NCI-H526 (cell line): Measurements from ENCODE around the gene OR2T5.
"Not testable (repeated sequence)": the region's sequence is repeated elsewhere in the genome, so short reads cannot be mapped to it uniquely, and the experiment has no call there.

Source experiments
- DNase-seq, 2 experiments: peaks; one replicate each; lab custom pipeline; 2025; lab: John Stamatoyannopoulos, UW

OR2T5 gene, protein sequence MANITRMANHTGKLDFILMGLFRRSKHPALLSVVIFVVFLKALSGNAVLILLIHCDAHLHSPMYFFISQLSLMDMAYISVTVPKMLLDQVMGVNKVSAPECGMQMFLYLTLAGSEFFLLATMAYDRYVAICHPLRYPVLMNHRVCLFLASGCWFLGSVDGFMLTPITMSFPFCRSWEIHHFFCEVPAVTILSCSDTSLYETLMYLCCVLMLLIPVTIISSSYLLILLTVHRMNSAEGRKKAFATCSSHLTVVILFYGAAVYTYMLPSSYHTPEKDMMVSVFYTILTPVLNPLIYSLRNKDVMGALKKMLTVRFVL

DNA sequence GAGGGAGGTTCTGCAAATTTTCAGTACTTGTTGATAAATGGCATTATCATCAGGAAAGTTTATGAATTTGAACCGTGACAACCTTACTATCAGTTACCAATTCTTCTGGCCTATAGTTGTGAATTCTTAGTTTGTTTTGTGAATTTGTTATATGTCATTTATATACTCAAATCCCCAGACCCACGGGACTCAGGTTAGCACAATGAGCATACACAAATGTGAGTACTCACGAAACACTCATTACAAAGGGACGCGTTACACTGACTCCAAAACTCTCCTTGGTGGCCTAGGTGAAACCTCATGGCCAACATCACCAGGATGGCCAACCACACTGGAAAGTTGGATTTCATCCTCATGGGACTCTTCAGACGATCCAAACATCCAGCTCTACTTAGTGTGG, at the start of gene OR2T5:
Gene OR2T5 (plus strand): TSS at position 301 of the 400 bp plus-strand sequence. CDS start 0 bp downstream, at position 301.
- not testable (repeated sequence) for DNase-seq

DNA sequence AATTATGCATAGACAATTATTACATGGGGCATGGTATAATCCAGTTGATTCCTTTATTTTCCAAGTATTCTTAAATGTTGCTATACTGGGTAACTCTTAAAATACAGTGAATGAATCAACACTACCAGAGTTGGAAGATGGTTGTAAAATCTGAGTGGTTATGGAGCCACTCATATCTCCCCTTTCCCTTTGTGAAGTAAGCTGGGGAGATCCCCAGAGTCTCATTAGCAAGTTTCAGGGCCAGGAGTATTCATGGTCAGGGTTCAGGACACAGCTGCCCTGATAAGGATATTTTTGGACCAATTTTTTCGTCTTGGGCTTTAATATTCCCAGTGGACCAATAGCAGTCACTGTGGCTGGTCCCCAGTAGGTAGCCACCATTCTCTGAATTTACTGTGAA, 49.7 kb upstream of the OR2T5 start:
- DNase-seq, result not testable (repeated sequence)

DNA sequence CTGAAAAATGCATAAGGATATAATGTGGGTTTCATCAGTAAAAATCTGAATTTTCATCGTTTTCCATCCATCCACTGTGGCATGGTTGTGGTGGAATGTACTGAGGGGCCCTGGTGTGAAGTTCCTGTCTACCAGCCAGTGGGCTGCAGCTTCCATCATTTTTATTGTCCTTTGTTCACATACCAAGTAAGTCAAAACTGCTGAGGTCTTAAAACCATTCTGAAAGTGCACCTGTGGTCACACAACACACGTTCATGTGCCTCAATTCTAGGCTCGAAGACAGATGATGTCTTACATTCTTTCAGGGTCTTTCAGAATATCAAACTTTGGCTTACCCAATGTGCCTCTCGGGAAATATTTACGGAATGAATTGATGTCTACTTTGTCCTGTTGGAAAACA, 49.1 kb upstream of the OR2T5 start:
- DNase-seq, result not testable (repeated sequence)

DNA sequence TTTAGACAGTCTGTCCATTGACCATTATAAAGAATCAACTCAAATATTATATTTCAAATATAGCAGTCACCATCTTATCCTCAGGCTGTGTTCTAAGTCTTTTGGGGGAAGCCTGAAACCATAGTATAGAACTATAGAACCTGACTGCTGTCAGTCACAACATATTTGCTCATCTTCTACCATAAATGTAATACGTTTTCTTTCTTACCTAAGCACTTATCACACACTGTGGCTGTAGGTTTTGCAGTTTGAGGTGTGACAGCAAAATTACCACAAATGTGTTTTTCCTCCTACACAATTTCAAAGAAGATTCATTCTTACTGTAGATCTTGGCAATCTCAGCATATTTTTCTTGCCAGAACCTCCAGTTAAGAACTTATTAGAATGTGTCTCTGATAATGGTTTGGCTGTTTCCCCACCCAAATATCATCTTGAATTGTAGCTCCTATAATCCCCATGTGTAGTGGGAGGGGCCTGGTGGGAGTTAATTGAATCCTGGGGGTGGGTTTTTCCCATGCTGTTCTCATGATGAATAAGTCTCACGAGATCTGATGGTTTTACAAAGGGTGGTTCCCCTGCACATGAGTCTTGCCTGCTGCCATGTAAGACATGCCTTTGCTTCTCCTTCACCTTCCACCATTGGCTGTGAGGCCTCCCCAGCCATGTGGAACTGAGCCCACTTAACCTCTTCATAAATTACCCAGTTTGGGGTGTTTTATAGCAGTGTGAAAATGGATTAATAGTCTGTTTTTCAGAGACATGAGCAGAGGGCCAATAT, 45.7 kb upstream of the OR2T5 start:
- not testable (repeated sequence) for DNase-seq

DNA sequence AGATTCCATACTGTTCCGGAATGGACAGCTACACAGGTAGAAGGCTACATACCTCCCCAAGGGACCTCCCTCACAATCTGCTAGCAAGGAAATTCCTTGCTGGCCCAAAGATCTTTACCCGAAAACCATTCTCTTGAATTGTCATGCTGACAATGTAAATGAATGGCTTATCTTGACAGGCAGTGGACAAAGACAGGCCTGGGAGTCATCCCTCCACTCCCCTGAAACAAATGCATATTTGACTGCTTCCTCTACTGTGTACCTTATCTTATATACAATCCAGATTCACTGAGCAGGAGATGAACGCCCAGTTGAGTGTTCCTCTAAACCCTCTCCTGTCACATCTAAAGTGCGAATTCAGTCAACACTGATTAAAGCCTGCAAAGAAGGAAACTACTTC, 43.8 kb upstream of the OR2T5 start:
- not testable (repeated sequence) for DNase-seq

DNA sequence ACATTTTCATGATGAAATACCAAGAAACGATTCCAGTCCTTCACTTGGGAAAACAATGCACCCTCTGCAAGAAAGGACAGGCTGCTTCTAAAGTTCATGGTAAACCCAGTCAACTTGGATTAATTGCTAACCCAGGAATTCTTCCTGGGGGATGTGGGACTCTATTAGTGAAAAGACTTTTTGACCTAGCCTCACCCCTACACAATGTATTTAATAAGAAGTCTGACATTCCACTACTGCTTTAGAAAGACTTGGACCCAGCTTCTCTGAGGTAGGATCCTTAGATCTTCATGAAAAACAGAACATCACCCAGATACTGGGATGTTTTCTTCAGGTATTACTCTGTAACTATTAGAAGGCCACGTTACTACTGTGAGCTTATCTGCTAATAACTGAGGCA, 43.0 kb upstream of the OR2T5 start, which contains the start of gene OR2T2:
Gene OR2T2 (plus strand): TSS at position 239 of the 400 bp plus-strand sequence. CDS start 7,161 bp downstream, outside the sequence.
- DNase-seq, result not testable (repeated sequence)

DNA sequence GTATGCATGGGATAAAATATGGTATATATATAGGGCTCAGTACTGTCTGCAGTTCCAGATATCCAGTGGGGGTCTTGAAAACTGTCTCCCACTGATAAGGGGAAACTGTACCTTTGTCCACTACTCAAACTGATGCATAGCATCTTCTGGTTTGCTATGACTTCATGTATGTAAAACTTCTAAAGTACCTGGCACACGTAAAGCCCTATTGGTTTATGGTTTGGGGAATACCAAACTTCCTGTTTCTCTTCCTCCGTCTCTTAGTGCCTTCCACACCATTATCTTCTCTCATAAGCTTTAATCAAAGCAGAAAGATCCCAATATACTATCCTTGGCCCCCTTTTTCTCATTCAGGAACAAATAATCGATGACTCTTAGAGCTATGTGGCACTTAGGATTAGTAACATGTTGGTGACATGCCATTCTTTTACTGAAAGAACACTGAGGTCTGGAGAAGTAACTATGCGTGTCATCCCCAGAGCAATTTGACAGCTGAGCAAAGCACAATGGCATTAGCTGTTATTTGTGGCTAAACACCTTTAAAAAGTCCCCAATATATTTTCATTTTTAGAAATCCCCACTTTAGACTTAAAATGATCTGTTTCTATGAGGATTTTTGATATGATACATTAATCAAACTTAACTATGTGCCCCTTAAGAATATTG, 39.8 kb upstream of the OR2T5 start:
- not testable (repeated sequence) for DNase-seq

DNA sequence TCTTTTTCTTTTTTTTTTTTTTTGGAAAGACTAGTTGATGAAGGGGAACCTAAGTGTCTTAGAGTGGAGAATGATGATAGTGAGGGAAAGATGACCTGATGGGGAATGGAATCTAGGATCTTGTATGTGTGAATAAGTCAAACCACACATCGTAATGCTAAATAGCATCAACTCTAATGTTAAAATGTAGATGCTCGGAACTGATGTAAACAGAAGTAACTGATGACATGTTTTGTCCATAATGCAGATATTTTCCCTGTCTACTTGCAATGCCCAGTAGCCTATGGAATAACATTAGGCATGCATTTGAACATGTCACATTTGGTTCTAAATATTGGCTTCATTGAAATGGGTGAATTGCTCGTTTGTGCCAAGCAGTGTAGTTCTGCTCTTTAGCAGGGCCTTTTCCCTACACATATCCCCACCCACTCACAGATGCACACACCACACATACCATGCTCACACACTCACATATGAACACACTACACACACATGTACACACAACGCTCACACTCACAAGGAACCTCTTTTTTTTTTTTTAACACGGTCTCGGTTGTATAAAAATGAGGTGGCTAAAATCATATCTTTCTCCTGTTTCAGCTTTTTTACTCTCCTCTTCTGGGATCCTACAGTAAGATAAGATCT, 38.4 kb upstream of the OR2T5 start:
- DNase-seq, result not testable (repeated sequence)

DNA sequence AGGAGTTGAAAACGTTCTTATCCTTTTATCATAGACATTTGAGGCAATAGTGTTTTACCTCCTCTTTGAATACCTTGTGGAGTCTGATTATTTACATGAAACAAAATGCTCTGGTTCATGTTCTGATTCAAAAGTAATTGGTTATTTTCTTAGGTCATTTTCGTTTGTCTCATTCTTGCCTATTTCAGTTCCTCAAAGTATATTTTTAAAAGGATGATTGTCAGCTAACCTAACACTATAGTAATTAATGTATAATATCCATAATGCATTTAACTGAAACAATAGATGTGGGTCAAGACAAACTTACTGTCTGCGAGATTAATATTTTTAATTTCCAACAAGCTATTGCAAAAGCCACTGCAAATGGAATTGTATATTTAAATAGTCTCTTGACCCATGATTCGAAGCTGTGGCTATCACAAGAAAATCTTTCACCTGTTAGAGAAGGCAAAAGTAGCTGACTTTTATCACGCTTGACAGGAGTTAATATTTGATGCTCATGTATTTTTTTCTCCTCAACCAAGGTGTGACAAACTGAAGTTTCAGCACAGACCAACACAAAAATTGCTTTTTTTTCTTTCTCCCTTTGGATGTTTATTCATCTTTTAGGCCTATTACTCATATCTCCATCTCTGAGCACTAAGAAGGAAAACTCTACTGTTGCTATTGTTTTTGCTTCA, 37.8 kb upstream of the OR2T5 start:
- not testable (repeated sequence) for DNase-seq

DNA sequence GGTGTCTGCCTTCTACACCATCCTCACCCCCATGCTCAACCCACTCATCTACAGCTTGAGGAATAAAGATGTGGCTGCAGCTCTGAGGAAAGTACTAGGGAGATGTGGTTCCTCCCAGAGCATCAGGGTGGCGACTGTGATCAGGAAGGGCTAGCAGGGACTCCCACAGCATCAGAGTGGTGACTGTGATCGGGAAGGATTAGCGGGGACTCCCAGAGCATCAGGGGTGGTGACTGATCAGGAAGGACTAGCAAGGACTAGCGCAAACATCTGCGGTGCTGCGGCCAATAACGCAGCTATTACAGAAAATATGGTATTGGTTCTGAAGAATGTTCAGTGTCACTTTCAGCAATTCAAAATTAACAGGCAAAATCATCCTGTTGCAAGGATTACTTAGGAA, 34.8 kb upstream of the OR2T5 start:
- DNase-seq, result not testable (repeated sequence)

DNA sequence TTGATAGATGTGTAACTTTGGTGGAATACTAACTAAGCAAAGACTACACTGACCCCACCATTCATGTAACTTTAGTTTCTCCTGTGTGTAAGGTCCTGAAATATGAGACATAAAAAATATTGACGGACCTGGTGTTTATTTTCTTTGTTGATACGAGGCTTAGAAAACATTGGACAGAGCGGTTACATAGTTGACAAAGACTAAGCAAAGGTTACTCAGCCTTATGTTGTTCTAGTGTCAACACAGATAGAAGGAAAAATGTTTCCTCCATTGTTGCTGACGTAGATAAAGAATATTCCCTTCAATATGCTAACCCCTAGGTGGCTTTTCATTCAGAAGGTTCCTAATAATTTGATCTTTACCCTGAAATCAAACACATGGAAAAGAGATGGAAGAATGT, 33.3 kb upstream of the OR2T5 start:
- not testable (repeated sequence) for DNase-seq

DNA sequence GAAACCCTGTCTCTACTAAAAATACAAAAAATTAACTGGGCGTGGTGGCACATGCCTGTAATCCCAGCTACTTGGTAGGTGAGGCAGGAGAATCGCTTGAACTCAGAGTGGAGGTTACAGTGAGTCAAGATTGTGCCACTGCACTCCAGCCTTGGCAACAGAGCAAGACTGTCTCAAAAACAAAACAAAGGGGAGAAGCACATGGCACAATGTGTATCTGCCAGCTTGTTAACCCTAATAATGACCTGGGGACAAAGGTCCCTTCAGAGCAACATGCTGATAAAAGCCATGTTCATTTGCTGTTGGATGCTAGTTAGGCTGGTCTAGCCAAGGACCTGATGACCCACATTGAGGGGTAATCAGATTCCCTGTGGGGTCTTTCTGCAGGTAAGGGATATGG, 31.8 kb upstream of the OR2T5 start:
- not testable (repeated sequence) for DNase-seq

DNA sequence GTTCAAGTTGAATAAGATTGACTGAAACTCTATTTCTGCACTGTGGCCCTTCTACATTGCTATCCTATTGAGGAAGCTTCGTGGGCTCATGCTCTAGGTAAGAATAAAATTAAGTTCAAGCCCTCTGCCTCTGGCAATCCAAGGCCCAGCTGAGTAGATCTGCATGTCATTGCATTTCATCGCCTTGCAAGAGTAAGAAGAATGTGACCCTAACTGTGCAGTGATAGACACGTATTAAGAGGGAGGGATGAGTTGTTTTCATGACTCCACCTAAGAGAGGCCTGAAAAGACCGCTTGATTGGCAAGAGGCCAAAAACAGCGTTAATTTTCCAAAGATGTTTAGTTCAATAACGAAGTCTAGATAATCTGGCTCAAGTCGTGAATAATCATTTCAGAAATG, 29.3 kb upstream of the OR2T5 start:
- not testable (repeated sequence) for DNase-seq

DNA sequence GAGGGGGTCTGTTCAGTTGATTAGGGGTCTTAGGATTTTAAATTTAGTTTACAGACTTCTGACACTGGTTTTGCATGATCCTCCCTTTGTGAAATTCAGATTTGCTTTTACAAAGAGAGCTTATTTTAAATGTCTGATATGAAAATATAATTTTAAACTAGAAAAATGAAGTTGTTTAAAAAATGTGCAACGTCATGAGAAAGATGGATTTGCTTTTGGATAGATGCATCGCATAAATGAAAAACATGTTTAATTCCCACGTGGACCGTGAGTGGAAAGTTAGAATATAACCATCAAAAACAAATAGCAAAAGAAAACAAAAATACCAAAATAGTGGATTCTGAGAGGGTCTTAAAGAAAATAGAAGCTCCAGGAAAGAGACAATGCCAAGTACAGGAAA, 17.2 kb upstream of the OR2T5 start:
- no peak for DNase-seq

DNA sequence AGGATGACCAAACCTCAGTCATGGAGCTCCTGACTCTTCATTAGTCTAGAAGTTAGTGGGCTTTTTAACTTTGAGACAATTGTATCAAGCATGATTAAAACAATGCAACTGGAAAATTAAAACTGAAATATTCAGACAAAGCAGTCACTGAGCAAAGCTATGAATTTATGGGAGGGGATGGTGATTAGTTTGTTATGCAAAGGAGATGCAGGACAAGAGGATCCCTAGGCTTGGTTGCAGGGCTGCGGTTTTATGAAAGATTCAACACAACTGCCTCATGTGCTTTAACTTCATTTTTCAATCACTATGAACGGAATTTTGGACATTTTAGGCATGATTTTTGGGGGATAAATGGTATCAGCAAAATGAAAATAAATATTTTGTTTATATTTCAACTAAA, 16.3 kb upstream of the OR2T5 start:
- DNase-seq, result not testable (repeated sequence)

DNA sequence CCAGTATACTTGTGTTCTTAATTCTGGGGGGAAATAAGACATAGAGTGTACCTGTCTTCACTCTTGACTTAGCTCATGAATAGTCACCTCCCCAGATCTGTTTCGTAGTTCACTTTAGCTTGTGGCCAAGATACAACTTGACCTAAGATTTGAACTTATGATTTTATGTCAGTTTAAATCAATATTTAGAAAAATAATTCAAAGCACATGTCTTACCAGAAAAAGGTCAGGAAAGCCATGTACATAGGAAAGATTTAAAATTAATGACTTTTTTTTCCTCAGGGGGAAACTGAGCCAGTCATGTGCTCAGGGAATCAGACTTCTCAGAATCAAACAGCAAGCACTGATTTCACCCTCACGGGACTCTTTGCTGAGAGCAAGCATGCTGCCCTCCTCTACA, 15.3 kb upstream of the OR2T5 start, which contains the start of gene OR2T3:
Gene OR2T3 (plus strand): TSS at position 301 of the 400 bp plus-strand sequence. CDS start 0 bp downstream, at position 301.
- DNase-seq, result not testable (repeated sequence)

DNA sequence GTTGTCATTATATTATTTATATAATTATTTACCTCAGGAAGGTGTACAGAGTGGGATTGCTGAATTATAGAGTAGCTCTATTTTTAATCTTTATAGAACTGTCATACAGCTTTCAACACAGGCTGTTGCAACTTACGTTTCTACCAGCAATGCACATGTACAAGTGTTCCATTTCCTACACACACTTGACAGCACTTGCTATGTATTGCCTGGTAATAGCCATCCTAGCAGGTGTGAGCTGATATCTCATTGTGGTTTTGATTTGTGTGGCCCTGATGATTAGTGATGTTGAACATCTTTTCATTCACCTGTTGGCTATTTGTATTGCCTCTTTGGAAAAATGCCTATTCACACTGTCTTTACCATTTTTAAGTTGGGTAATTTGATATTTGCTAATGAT, 12.7 kb upstream of the OR2T5 start:
- not testable (repeated sequence) for DNase-seq

DNA sequence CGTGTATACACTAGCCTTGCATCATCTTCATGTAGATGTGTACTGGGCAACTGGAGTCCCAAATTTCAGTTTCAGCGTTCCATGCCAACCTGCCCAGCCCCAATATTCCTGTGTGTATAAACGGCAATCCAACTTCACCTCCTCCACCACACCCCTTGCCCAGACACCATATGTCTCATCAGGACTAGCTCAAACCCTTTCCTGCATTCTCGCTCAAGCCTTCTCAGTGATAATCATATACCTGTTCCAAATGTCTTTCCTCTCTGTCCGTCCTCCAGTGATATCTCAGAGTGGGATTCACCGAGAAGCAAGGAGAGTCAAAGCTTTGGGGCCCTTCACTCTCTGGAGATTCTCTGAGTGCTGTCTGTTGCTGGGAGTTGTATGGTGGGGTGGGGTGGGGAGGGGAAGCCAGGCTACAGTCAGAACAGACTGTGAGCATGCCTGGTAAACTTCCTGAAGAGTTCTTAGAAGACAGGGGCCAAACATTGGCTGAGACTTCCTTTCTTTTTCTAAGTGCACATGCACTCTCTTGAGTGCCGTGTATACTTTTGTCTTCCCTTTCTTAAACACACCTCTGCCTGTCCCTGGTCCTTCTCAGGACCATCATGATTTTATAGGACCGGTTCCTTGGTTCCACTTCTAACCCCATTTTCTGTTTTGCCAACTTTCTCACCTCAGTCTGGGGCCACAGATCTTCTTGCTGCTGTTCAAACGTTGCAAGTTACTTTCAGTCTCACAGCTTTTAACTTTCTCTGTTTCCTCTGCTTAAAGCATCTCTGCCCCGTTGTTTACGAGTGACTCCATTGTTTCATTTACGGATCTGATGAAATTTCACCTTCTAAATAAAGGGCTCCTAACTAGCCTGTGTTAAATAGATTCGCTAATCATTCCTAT, 6.5 kb upstream of the OR2T5 start:
- not testable (repeated sequence) for DNase-seq

DNA sequence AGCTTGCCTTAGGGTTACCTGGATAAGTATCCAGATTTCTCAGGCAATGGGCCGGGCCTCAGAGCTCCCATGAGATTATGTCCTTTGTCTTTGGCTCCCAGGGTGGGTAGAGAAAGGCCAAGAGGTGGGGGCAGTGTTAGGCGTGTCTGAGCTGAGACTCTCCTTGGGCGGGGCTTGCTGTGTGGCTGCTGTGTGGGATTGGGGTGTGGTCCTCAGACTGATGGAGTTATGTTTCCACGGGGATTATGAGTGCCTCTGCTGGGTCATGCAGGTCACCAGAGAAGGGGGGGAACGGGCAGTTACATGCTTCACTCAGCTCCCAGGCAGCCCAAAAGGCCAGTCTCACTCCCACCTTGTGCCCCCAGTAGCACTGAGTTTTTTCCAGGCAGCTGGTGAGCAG, 8.3 kb downstream of the OR2T5 start:
- not testable (repeated sequence) for DNase-seq
